Activated T-cell treated with anti-CD3 and anti-CD28 coated beads, Interleukin-2, amount 50 U/mL, for 4 hours (primary cell): Measurements from ENCODE around the gene RPL38. TPM values are rescaled to one million over a fixed set of nuclear protein-coding genes. Genes with fewer than 3 reads are reported as not detected.

Experiments used
- ATAC-seq, 2 donors: fragments of 200-7000 bp; cut with Tn5 transposase; one replicate each; pipeline ENCODE4 v1.10.0; 2021
- DNase-seq: peaks from one replicate; pipeline ENCODE4 v3.0.0-alpha.2; 2020
- H3K27me3 Mint-ChIP-seq: one replicate; pipeline ENCODE4 v1.8.0; 2021; ENCODE audit warnings: low read depth, mixed read lengths
- H3K36me3 Mint-ChIP-seq: one replicate; pipeline ENCODE4 v1.8.0; 2022; ENCODE audit warnings: mixed read lengths; ENCODE audit not compliant: insufficient read depth
- H3K4me1 Mint-ChIP-seq: one replicate; pipeline ENCODE4 v1.8.0; 2021; ENCODE audit warnings: low read depth, mixed read lengths
- H3K4me3 Mint-ChIP-seq: one replicate; pipeline ENCODE4 v1.8.0; 2021; ENCODE audit warnings: mild to moderate bottlenecking, moderate library complexity, mixed read lengths
- H3K9me3 Mint-ChIP-seq: one replicate; pipeline ENCODE4 v1.8.0; 2021; ENCODE audit warnings: mixed read lengths
- total RNA-seq, 3 donors: library from RNA; stranded (reverse); gene quantifications; one replicate each; pipeline ENCODE4 v1.2.1, GENCODE V29; 2021

Gene RPL38
- total RNA-seq, 3 donors from 2014 or later = 1,282 to 1,442 (median 1,420) TPM

DNA sequence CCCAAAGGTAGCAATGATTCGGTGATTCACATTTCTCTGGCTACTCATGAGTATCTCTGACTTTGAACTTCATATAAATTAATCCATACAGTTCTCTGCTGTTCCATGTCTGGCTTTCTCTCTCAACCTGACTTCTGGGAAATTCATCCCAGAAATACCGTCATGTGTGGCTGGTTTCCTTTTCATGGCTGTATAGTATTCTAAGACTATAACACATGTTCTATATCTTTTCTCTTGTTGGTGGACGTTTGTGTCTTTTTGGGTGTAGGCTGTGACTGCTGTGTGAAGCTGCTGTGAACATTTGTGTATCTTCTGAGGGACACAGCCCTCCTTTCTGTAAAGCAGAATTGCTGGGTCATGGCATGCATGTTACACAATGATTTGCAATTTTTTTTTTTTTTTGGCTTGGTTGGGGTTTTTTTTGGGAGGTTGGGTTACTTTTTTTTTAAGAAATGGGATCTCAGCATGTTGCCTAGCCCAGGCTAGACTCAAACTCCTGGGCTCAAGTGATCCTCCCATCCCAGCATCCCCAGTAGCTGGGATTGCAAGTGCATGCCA, 16.2 kb downstream of the RPL38 start:
- Mint-ChIP-seq H3K4me3 (no peak overlapping the region), H3K27me3 (no peaks in the 10 kb centered on the region), H3K4me1 (peaks cover 10% of the 10 kb centered on the region), H3K9me3 (no peaks in the 10 kb centered on the region), H3K36me3 (peaks cover 15% of the 10 kb centered on the region)
- DNase-seq = no peak
- ATAC-seq = no peak

DNA sequence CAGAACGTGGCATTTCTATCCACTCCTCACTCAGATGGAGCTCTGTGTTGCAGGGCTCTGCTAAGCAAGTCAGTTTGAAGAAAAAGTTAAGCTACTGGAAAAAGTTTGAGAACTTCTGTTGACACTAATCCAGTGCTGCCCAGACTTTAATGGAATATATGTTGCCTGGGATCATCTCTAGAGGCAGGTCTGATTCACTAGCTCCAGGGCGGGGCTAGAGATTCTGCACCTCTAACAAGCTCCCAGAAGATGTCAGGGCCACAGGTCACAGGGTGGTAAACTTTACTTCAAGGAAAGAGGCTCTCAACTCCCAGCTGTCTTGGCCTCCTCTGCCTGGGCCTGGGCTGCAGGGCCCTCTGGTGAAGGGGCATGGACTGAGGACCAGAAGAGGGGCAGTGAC, 16.7 kb downstream of the RPL38 start:
- Mint-ChIP-seq H3K36me3 (peaks cover 18% of the 10 kb centered on the region), H3K4me1 (peaks cover 7% of the 10 kb centered on the region), H3K27me3 (no peaks in the 10 kb centered on the region), H3K9me3 (no peaks in the 10 kb centered on the region), H3K4me3 (no peak overlapping the region)
- ATAC-seq = no peak
- DNase-seq = no peak

DNA sequence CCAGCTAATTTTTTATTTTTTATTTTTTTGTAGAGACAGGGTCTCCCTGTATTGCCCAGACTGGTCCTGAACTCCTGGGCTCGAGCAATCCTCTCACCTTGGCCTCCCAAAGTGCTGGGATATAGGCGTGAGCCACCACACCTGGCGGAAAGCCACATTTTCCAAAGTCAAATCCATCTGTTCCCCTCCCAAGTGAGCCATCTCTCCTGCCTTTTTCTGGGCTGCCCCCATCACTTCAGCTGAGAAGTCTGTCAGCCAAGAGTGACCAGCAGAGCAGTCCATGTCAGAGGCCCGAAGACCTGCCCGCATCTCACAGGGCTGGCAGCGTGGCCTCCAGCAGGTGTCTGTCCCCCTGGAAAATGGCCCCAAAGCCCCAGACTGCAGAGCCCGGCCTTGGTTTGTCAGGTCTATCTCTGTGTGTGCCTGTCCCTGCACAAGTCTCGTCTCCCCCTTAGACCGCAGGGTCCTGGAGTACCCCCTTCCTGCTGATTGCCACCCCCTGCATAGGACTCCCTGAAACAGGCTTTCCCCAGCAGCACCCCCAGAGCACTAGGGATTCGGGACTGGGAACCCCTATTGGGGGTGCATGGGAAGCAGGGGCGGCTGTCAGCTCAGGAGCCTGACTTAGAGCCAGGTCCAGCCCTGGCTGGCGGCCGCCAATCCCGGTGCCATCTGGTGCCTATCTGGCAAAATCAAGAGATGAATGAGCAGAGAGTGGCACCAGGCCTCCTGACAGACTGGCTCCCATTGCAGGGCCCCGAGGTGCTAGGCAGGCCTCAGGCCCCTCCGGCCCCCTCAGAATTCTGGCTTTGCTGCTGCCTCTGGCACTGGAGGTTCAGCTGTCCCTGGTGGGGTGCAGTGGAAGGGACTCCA, 17.7 kb downstream of the RPL38 start:
- Mint-ChIP-seq H3K9me3 (no peaks in the 10 kb centered on the region), H3K4me3 (no peak overlapping the region), H3K27me3 (no peaks in the 10 kb centered on the region), H3K4me1 (no peaks in the 10 kb centered on the region), H3K36me3 (peaks cover 21% of the 10 kb centered on the region)
- ATAC-seq = no peak
- DNase-seq = no peak

DNA sequence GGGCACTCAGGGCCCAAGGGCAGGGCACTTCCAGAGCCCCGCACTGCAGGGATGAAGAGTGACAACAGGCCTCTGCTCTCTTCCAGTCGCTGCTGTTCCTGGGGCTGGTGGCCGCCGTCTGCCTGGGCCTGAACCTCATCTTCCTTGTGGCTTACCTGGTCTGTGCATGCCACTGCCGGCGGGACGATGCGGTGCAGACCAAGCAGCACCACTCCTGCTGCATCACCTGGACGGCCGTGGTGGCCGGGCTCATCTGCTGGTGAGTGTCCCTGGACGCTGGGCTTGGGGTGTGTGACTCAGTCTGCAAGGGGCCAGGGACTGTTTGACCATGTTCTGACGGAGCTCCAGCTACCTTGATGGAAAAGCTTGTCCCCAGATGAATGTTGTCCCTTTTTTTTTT, 18.9 kb downstream of the RPL38 start:
- Mint-ChIP-seq H3K27me3 (no peaks in the 10 kb centered on the region), H3K36me3 (peaks cover 23% of the 10 kb centered on the region), H3K4me1 (no peaks in the 10 kb centered on the region)

DNA sequence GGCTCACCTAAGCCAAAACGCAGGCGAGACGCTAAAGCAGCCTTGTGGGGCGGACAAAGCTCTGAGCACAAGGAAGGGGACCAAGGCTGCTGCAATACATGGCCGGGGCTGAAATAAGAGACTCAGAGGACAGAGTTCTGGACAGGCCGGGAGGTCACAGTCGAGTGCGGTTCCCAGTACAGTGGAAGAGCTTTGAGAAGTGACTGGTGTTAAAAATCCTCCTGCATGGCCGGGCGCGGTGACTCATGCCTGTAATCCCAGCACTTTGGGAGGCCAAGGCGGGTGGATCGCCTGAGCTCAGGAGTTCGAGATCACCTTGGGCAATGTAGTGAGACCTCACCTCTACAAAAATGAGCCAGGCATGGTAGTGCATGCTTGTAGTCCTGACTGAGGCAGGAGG, 20.4 kb downstream of the RPL38 start:
- H3K4me1 Mint-ChIP-seq = no peaks in the 10 kb centered on the region
- no peaks in the 10 kb centered on the region for H3K27me3 Mint-ChIP-seq
- no peak for DNase-seq
- H3K36me3 Mint-ChIP-seq = peaks cover 27% of the 10 kb centered on the region
- no peak overlapping the region for H3K4me3 Mint-ChIP-seq
- no peak for ATAC-seq
- H3K9me3 Mint-ChIP-seq = no peaks in the 10 kb centered on the region

More for the DNA sequence above, 18.9 kb downstream of the RPL38 start:
- H3K4me3 Mint-ChIP-seq = no peak overlapping the region
- ATAC-seq = no peak
- H3K9me3 Mint-ChIP-seq = no peaks in the 10 kb centered on the region
- no peak for DNase-seq

DNA sequence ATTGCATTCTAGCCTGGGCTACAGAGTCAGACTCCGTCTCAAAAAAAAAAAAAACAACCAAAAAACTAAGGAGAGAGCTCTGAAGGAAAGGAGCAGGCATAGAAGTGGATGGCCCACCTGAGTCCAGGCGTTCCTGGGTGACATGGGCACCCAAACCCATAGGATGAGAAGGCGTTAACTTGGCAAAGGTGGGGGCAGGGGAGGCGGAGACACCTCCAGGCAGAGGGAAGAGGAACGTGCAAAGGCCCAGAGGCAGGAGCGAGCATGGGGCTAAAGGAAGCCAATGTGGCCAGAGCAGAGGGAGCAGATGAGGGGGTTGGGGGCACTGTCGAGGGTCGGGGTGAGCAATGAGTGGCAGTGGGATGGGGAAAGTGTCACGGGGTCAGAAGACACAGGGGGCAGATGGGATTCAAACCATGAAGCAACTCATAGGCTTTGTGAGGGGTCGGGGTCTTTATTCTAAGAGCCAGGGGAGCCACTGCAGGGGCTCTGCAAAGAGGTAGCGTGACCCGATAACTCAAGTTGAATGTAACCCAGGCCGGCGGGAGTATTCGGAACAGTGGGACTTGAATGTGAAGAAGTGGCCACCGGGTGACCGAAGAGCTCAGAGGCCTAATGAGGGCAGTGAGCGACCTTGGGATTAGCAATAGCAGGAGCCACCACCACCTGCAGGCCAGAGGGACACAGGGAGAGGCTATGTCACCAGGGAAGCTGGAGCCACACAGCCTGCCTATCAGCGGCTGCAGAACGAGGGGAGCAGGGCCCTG, 21.7 kb downstream of the RPL38 start:
- no peak for ATAC-seq
- no peak for DNase-seq
- Mint-ChIP-seq H3K27me3 (no peaks in the 10 kb centered on the region), H3K4me1 (no peaks in the 10 kb centered on the region), H3K9me3 (no peaks in the 10 kb centered on the region), H3K36me3 (peaks cover 23% of the 10 kb centered on the region), H3K4me3 (no peak overlapping the region)

DNA sequence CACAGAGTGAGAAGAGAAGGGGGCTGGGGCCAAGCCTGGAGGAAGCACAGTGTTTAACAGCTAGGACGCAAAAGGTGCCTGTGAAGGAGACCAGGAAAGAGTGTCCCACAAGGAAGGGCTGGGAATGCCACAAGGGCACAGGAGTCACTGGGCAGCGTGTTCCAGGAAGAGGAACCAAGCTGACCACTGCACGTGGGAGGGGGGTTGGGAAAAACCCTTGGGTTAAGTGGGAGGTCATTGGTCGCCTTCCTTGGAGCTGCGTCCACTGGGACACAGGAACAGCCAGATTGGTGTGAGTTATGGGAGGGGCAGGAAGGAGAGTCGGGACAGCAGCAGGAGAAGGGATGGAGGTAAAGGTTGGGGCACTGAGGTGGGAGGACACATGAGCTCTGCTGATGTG, 22.8 kb downstream of the RPL38 start:
- H3K4me1 Mint-ChIP-seq = no peaks in the 10 kb centered on the region
- ATAC-seq (no peak), DNase-seq (no peak)
- H3K36me3 Mint-ChIP-seq = peaks cover 29% of the 10 kb centered on the region
- H3K4me3 Mint-ChIP-seq = no peak overlapping the region
- no peaks in the 10 kb centered on the region for H3K9me3 Mint-ChIP-seq
- H3K27me3 Mint-ChIP-seq = no peaks in the 10 kb centered on the region

DNA sequence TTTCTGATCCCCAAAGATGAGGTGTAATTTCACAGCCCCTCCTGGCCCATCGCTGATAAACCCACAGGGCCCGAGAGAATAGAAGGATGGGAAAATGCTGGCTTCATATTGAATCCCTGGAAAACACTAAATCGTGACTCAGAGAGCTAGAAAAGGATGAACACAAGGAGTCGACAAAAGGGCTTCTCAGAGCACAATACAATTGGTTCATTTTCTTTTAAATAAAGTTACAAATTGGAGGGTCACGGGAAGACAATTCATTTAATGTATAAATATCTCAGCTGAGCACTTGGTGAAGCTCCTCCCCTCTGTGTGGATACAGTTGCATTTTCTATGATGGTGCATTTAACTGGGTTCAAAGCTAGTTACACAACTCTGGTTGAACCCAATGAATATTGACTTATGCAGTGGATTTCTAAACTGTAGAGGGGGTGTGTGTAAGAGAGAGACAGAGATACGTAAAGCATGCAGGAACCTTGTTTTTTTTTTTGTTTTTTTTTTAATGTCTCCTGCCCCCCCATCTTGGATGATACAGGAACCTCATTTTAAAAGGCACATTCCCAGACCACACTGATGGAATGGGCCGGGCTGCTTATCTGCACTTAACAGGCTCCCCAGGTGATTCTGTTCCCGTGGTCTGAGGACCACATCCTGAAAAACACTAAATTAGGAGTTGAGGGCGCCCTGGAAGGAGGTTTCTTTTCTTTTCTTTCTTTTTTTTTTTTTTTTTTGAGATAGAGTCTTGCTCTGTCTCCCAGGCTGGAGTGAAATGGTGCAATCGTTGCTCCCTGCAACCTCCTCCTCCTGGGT, 24.0 kb downstream of the RPL38 start:
- H3K36me3 Mint-ChIP-seq = peaks cover 30% of the 10 kb centered on the region

DNA sequence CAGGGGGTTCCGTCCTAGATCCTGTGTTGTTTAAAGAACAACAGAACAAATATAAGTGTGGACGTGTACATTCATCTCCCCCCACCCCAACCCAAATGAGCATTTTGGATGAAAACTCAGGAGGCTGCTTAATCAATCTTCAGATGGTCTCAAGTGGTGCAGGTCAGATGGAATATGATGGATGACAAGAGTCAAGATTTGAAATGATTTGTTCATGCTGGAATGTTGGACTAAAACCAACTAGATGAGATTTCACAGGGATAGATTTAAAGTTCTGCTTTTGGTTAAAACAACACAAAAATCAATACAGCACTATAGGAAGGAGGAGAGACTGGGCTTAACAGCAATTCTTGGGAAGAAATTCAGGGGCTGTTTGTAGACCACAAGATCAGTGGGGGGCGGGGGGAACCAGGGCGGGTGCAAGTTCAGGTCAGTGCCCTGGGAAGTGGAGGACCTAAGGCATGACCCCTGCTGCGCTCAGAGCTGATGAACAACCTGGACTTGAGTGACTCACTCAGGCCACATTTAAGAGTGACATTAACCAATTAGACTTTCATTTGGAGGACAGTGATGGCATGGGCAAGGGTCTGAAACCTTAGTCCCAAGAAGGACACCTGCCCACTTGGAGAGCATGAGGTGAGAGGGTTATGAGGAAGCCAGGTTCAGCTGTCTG, 25.0 kb downstream of the RPL38 start:
- Mint-ChIP-seq H3K4me1 (no peaks in the 10 kb centered on the region), H3K36me3 (peaks cover 26% of the 10 kb centered on the region), H3K4me3 (no peak overlapping the region), H3K9me3 (no peaks in the 10 kb centered on the region), H3K27me3 (no peaks in the 10 kb centered on the region)
- no peak for DNase-seq
- ATAC-seq = no peak

More for the DNA sequence above, 24.0 kb downstream of the RPL38 start:
- no peak for ATAC-seq
- H3K4me3 Mint-ChIP-seq = no peak overlapping the region
- no peaks in the 10 kb centered on the region for H3K4me1 Mint-ChIP-seq
- DNase-seq = no peak
- no peaks in the 10 kb centered on the region for H3K27me3 Mint-ChIP-seq
- H3K9me3 Mint-ChIP-seq = no peaks in the 10 kb centered on the region

DNA sequence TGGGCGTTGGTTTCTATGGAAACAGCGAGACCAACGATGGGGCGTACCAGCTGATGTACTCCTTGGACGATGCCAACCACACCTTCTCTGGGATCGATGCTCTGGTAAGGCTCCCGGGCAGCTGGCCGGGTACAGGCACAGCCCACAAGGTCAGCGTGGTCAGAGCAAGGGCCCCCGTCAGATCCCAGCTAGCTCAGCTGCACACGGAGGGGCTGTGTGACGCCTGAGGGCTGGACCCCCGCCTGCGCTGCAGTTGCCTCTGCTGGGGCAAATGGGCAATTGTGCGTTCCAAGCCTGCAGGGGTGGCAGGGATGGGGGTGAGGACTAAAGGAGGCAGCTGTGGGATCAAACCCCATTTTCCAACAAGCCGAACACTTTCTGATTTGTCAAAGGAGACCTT, 27.4 kb downstream of the RPL38 start:
- ATAC-seq = no peak

DNA sequence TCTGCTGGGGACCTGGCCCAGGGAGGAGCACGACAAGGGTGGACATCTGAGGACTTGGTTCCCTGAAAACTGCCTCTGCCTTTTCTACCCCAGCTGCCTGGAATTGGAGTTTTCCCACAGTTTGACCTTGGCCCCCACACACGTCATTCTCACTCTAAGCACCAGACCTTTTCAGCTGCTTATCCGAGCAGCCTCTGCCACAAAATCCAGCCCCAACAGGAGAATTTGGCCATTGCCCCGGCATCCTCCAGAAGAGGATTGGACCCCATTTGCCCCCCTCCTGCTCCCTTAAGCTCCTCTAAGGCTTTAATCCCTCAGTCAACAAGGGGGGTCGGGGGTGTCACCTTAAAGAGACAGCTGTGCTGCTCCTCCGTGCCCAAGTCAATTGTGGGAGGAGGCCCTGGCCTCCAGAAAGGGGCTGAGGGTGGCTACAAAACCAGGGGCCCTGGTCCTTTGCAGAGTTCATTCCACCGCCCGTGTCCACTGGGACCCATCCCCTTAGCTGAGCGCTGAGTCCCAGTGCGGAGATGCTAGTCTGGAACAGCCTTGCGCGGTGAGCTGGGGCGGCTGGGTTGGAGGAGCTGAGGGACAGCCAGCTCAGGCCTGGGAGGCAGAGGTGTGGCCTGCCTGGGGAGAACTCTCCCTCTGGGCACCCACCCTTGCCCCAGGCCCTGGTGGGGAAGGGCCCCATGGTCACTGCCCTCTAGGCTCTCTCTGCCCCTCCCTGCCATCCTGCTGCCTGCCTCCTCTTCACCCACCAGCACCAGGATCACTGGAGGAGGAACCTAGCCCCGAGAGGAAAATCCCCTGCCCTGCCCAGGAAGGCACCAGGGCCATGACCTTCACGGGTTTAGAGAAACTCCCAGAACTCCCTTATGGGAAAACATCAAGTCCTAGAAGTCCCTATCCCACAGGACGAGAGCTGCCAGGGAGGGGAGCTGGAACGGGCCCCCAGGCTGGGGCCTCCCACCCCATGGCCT, 28.7 kb downstream of the RPL38 start:
- no peak for ATAC-seq
- no peaks in the 10 kb centered on the region for H3K4me1 Mint-ChIP-seq
- no peaks in the 10 kb centered on the region for H3K9me3 Mint-ChIP-seq
- no peaks in the 10 kb centered on the region for H3K27me3 Mint-ChIP-seq
- no peak for DNase-seq
- H3K36me3 Mint-ChIP-seq = peaks cover 13% of the 10 kb centered on the region
- H3K4me3 Mint-ChIP-seq = no peak overlapping the region

More for the DNA sequence above, 27.4 kb downstream of the RPL38 start:
- Mint-ChIP-seq H3K9me3 (no peaks in the 10 kb centered on the region), H3K36me3 (peaks cover 17% of the 10 kb centered on the region), H3K4me1 (no peaks in the 10 kb centered on the region), H3K27me3 (no peaks in the 10 kb centered on the region), H3K4me3 (no peak overlapping the region)
- no peak for DNase-seq

DNA sequence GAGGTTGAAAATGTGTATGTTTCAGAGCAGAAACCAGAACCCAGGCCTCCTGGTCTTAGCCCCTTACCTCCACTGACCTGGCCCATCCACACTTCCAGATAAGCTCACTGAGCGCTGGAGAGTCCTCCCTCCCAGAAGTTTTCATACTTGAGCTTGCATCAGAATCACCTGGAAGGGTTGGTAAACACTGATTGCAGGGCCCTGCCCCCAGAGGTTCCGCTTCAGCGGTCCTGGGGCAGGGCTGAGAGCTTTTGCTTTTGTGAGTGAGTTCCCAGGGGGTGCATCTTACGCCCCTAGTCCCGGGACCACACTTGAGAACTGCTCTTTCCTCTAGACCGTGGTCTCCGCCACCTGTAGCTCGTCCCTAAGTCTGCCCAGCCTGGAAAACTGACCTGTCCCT, 30.5 kb downstream of the RPL38 start:
- H3K27me3 Mint-ChIP-seq = no peaks in the 10 kb centered on the region
- no peaks in the 10 kb centered on the region for H3K9me3 Mint-ChIP-seq
- H3K36me3 Mint-ChIP-seq = peaks cover 9% of the 10 kb centered on the region
- no peak overlapping the region for H3K4me3 Mint-ChIP-seq
- DNase-seq (no peak), ATAC-seq (no peak)
- H3K4me1 Mint-ChIP-seq = no peaks in the 10 kb centered on the region

DNA sequence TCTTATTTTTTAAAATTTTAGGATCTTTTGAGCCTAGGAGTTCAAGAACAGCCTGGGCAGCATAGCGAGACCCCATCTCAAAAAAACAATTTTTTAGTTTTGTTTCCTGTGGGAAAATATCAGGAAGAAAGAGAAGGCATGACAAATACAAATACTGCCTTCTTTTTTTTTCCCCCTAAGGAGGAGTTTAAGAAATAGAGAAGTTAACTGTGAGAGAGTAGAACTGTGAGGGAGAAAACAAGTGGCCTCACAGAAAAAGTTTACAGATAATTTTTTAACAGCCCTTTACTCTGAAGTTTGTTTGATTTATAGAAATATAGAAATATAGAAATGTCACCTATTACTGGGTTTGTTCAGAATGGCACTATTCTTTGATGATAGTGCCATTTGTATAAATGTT, 31.0 kb downstream of the RPL38 start:
- ATAC-seq = no peak
- no peaks in the 10 kb centered on the region for H3K27me3 Mint-ChIP-seq
- H3K9me3 Mint-ChIP-seq = no peaks in the 10 kb centered on the region
- no peak overlapping the region for H3K4me3 Mint-ChIP-seq
- no peak for DNase-seq
- peaks cover 9% of the 10 kb centered on the region for H3K36me3 Mint-ChIP-seq
- H3K4me1 Mint-ChIP-seq = no peaks in the 10 kb centered on the region
